ENCODE measurements around the gene ZSWIM3.
"Not testable (repeated sequence)": the region's sequence is repeated elsewhere in the genome, so short reads cannot be mapped to it uniquely, and the experiment has no call there.

Gene ZSWIM3

DNA sequence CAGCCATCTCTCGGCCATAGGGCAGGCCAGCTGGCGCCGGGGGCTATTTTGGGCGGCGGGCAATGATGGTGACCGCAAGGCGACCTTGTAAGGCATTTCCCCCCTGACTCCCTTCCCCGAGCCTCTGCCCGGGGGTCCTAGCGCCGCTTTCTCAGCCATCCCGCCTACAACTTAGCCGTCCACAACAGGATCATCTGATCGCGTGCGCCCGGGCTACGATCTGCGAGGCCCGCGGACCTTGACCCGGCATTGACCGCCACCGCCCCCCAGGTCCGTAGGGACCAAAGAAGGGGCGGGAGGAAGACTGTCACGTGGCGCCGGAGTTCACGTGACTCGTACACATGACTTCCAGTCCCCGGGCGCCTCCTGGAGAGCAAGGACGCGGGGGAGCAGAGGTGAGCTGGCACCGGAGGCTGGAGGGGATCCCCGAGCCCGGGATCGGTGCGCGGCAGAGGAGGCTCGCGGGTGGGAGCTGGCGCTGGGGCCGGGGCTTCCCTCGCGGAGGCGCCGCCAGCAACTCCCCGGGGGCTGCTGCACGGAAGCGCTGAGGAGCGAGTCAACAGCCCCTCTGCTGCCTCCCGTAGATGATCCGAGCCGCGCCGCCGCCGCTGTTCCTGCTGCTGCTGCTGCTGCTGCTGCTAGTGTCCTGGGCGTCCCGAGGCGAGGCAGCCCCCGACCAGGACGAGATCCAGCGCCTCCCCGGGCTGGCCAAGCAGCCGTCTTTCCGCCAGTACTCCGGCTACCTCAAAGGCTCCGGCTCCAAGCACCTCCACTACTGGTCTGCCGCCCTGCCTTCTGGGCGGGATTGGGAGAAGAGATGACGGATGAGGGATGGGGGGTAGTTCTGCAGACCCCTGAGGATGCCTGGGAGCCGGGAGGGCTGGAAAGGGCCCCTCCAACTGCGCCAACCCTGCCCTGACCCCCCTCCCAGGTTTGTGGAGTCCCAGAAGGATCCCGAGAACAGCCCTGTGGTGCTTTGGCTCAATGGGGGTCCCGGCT, 33.9 kb downstream of the ZSWIM3 start, which contains the start of the genes CTSA and NEURL2:
Gene CTSA, plus strand, starts transcription at position 351 of the 999 bp plus-strand sequence. Its CDS starts 234 bp downstream, at position 585.
Gene NEURL2, minus strand, starts transcription at position 224 of the 999 bp plus-strand sequence. Its CDS starts 217 bp downstream, at position 7.
- peak; percentile 82 for DNase-seq

DNA sequence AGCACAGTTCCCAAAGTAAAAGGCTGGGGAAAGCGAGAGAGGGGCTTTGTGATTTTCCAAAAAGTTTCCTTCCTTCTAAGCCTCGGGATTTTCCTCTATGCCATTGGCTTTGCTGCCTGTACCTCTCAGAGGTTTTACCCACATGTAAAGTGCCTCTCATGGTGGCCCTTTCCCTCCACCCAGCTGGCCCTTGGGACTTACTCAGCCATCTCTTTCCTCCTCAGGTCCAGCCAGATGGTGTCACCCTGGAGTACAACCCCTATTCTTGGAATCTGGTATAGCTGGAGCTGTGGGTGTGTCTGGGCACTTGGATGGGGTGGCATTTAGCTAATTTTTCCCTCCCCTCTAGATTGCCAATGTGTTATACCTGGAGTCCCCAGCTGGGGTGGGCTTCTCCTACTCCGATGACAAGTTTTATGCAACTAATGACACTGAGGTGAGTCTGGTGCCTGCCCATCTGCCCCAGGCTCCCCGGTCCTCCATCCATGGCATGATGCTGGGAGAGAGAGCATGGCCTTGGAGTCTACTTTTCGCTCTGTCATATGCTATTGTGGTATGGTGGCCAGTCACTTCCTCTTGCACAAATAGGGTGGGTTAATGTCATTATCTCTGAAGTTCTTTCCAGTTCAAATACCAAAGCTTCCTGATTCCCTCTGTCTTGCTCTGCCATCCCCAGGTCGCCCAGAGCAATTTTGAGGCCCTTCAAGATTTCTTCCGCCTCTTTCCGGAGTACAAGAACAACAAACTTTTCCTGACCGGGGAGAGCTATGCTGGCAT, 34.8 kb downstream of the ZSWIM3 start:
- DNase-seq, result no peak

DNA sequence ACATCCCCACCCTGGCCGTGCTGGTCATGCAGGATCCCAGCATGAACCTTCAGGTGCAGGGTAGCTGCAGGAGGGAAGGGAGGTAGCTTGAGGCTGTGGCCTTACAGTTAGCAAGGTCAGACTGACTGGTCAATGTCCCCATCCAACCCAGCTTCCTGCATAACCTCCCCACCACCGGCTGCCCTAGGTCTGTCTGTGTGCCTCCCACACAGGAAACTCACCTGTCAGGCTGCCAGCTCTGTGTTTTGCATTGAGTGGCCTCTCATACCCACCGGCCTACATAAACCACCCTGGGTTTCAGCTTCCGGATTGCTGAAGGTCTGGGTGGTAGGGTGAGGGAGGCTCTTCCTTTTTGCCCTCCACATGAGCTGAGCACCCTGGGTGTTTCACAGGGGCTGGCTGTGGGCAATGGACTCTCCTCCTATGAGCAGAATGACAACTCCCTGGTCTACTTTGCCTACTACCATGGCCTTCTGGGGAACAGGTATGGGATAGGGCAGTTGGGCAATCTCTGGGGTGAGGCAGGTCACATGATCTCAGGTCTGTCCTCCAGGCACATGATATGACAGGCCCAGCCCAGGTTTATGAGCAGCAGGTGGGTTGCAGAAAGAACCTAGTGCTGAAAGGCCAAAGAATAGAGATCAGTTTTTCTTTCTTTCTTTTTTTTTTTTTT, 35.5 kb downstream of the ZSWIM3 start:
- peak; percentile 14 for DNase-seq

DNA sequence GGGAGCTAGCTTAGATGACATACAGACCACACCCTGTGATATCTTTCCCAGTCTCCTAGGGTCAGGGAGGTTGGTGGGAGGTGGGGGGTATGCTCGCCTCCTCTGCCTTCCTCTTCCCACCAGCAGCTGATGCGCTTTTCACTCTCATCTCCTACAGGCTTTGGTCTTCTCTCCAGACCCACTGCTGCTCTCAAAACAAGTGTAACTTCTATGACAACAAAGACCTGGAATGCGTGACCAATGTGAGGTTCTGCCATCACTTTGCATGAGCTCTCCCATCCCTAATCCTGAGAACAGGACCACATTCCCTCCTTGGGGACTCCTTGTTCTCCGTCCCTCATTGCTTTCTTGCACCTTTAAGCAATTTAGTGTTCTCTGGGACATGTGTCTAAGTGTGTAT, 36.4 kb downstream of the ZSWIM3 start:
- no peak for DNase-seq

- no peak for DNase-seq
These were observed 37.4 kb downstream of the ZSWIM3 start for GRCh38 chr20:45894797-45895196.

DNA sequence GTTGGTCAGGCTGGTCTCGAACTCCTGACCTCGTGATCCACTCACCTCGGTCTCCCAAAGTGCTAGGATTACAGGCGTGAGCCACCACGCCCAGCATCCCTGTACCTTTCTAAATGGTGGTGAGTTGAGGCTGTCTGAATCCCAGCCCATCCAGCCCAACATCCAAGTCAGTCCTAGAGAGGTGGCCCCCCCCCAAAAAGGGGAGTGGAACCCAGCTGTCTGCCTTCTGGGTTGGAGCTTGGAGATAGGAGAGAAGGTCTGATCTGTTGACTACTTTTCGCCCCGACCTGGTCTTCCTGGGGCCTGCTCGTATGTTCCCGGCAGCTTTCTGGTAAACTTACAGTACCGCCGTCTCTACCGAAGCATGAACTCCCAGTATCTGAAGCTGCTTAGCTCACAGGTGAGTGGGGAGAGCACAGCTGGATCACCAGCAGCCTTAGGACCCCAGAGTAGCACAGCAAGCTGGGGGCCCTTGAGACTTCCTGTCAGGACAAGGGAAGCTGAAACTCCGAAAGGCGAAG, 39.3 kb downstream of the ZSWIM3 start:
- DNase-seq, result no peak

DNA sequence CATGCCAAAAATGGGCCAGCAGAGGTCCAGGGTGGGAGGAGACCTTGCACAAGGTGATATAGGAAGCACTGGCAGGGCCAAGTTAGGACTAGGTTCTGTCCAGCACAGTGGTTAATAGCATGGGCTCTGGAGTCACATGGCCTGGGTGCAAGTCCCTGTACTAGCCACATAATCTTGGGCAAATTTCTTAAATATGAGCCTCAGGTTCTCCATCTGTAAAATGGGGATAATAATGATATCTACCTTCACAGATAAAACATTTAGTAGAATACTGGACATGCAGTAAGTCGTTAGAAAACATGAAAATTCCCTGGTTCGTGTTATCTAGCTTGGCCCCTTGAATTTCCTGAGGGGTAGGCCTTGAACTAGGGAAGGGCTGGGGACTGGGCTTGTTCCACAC, 39.9 kb downstream of the ZSWIM3 start:
- DNase-seq, result no peak

GRCh38 chr20:45897692-45898091, 40.3 kb downstream of the ZSWIM3 start:
- DNase-seq, result no peak

GRCh38 chr20:45898285-45898684, 40.9 kb downstream of the ZSWIM3 start:
- DNase-seq, result no peak

DNA sequence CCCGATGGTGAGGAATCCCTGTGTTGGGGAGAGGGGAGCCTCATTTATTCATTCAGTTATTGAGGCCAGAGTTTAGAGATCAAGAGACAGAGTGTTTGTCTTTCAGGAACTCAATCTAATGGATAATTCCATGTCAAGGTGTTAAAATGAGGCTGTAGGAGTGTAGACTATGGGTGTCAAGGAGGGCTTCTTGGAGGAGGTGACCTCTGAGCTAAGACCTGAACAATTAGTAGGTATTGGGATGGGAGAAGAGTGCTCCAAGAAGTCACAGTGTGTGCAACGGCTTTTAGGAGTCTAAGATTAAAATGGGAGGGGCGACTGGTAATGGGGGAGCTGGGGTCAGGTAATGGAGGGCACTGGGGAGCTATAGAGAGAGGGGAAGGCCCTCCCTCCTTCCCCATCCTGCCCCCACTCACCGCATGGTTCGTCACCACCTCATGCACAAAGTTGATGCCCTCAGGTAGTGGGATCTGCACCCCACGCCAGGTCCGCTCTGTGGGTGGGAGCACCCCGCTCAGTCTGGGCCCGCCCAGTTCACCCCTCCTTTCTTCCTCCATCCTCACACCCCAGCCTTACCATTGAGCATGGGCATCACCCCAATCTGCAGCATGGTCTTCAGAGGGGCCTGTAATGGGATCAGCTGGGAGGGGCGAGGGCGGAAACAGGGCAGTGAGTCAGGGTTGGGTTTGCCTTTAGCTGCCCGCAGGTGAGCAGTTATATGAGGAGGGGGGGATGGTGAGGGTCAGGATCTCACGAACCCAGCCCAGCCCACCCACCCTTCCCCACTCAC, 41.8 kb downstream of the ZSWIM3 start:
- no peak for DNase-seq

- not testable (repeated sequence) for DNase-seq
These were observed 43.9 kb downstream of the ZSWIM3 start for GRCh38 chr20:45901332-45901731.

- no peak for DNase-seq
These were observed 44.8 kb downstream of the ZSWIM3 start for GRCh38 chr20:45902199-45902701.

DNA sequence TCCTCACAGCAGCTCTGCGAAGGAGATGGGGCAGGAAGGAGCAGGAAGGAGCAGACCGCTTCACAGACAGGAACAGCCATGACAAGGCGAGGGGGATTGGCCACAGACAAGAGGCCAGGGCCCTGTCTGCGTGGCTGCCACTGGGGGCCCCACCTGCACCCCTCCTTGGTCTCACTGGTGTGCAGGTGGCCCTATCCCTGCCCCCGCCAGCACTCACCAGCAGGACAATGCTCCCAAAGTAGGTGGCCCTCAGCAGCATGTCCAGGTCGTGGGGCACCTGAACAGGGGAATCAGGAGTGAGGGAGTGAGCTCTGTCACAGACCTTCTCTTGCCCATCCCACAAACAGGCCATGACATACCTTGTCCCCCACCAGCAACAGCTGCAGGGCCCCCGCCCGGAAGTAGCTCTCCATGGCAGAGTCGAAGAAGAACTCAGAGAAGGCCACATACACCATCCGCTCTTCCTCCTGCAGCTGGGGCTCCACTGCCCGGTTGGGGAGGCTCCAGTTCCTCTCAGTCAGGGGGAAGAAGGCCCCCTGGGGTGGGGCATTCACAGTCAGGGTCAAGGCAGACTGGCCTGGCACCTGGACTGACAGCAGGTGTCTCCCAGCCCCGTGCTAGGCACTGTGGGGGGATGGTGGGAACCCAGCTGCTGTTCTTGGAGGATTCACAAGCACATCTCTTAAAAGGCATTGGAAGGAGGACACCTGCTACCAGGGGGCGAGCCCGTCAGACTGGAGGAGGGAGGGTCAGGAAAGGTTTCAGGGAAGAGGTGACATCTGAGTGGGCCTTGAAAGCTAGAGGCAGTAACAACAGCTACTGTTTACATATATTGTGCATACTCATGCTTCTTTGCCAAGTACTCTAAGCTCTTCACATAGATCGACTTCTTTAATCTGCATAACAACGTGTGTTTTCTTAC, 47.4 kb downstream of the ZSWIM3 start:
- no peak for DNase-seq

- DNase-seq, result no peak
These were observed 48.2 kb downstream of the ZSWIM3 start for GRCh38 chr20:45905505-45906079.

GRCh38 chr20:45907219-45907948, 50.0 kb downstream of the ZSWIM3 start:
- no peak for DNase-seq

- DNase-seq, result no peak
These were observed 50.7 kb downstream of the ZSWIM3 start for GRCh38 chr20:45908084-45908483.

DNA sequence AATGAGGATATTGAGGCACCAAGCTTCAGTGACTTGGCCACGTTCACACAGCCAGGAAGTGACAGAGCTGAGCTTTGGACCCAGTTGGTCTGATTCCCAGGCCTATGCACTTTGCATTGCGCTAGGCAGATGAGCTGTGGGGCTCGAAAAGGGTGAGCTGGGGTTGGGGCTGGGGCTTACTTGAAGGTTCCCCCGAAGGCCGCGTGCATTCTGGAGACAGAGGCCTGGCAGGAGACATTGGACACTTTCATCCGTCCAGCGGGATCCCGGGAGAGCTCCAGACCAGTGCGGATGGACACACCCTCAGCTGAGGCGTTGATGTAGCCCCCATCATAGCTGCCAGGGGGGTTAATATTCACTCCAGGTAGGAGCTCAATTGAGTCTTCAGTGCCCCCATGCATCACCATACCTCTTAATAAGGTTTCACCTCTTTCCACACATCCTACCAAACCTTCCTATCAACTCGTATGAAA, 52.0 kb downstream of the ZSWIM3 start:
- DNase-seq, result no peak

- no peak for DNase-seq
These were observed 52.6 kb downstream of the ZSWIM3 start for GRCh38 chr20:45909817-45910669.

Data from CD4-positive, alpha-beta T cell treated with Interleukin-4 for 4 hours (primary cell).